Measurements from ENCODE around the gene MLN. TPM values are rescaled to one million over a fixed set of nuclear protein-coding genes. Genes with fewer than 3 reads are reported as not detected.

The MLN gene
- total RNA-seq, 1 donor from 2014 or later, result not detected

DNA sequence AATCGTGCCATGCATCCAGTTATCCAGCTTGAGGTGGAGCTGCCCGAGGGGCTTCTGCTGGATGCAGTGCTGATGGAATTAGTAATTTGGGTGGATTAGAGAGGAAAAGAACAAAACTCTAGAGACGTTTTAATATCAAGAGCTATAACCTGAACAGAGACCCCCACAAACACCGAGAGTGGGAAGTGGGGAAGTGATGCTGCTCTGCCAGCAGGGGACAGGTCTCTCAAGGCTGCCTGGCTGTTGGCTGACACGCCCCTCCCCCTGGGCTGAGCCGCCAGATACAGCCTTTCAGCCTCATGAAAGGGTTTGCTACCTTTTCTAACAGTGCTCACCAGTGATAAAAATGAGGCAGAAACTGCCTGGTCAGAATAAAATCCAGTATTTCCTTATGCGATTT lies 24.5 kb downstream of the MLN start:
- TF ChIP-seq, protein P1, sequence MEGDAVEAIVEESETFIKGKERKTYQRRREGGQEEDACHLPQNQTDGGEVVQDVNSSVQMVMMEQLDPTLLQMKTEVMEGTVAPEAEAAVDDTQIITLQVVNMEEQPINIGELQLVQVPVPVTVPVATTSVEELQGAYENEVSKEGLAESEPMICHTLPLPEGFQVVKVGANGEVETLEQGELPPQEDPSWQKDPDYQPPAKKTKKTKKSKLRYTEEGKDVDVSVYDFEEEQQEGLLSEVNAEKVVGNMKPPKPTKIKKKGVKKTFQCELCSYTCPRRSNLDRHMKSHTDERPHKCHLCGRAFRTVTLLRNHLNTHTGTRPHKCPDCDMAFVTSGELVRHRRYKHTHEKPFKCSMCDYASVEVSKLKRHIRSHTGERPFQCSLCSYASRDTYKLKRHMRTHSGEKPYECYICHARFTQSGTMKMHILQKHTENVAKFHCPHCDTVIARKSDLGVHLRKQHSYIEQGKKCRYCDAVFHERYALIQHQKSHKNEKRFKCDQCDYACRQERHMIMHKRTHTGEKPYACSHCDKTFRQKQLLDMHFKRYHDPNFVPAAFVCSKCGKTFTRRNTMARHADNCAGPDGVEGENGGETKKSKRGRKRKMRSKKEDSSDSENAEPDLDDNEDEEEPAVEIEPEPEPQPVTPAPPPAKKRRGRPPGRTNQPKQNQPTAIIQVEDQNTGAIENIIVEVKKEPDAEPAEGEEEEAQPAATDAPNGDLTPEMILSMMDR (IDR thresholded peaks at IDR 0.05; ENCODE audit: unreplicated experiment), result peak; percentile 43
- peaks cover 15% of the 10 kb centered on the region for H3K27me3 Mint-ChIP-seq (ENCODE audit: unreplicated experiment)
- H3K9me3 Mint-ChIP-seq (ENCODE audit: unreplicated experiment), result no peaks in the 10 kb centered on the region
- H3K4me3 Mint-ChIP-seq (ENCODE audit: unreplicated experiment), result peak overlapping the region; percentile 79
- H3K27ac Mint-ChIP-seq (ENCODE audit: unreplicated experiment), result peak overlapping the region; percentile 99
- H3K36me3 Mint-ChIP-seq (ENCODE audit: low read depth, unreplicated experiment), result peaks cover 55% of the 10 kb centered on the region
- DNase-seq (ENCODE audit: low spot score), result peak; percentile 56
- H3K4me1 Mint-ChIP-seq (ENCODE audit: unreplicated experiment), result peaks cover 60% of the 10 kb centered on the region

GRCh38 chr6:33778444-33779121 lies 25.2 kb downstream of the MLN start:
- no peak for DNase-seq (ENCODE audit: low spot score)
- Mint-ChIP-seq H3K27me3 (ENCODE audit: unreplicated experiment) (peaks cover 12% of the 10 kb centered on the region), H3K36me3 (ENCODE audit: low read depth, unreplicated experiment) (peaks cover 55% of the 10 kb centered on the region), H3K4me3 (ENCODE audit: unreplicated experiment) (no peak overlapping the region), H3K9me3 (ENCODE audit: unreplicated experiment) (no peaks in the 10 kb centered on the region), H3K4me1 (ENCODE audit: unreplicated experiment) (peaks cover 52% of the 10 kb centered on the region), H3K27ac (ENCODE audit: unreplicated experiment) (no peak overlapping the region)
- TF ChIP-seq, protein P1 (IDR thresholded peaks at IDR 0.05; ENCODE audit: unreplicated experiment), result no peak

DNA sequence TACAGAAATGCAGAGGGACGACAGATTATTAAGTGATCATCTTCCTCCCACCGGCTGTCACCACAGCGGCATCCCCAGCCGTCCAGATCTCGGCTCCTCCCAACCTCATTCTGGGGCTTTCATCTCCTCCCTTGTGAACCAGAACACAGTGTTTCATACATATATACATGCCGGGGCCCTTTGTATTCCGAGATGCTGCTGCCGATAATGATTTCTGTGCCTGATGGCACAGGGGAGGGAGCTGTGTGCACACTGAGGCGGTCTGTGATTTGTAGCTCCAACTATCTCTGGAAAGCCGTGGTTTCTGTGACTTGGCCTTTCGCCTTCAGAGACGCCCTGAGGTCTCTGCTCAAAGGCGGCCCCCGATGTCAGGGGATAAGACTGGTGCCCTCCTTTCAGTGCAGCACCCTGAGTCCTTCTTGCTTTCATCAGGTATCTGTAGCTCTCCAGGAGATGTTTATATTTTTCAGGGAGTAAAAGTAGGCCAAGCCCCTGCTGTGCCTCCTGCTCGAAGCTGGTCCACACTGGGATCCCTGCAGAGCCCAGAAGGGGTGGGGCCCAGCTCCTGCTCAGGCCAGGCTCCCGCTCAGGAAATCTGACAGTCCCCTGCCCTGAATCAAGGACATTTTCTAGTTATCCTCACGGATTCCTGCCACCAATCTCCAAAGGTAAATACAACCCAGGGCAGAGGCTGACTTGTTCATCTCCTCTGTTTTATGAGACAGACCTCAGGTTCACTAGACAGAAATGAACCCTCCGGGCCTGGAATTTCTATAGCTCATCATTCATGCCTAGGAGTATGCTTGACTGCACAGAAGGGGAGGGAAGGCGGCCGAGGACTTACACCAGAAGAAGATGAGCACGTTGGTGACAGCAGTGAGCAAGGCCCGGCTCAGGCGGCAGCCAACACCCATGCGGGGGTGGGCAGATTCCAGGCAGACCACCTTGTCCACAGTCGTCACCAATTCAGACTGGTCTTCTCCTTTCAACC lies 26.1 kb downstream of the MLN start:
- peaks cover 53% of the 10 kb centered on the region for H3K4me1 Mint-ChIP-seq (ENCODE audit: unreplicated experiment)
- H3K9me3 Mint-ChIP-seq (ENCODE audit: unreplicated experiment), result no peaks in the 10 kb centered on the region
- H3K4me3 Mint-ChIP-seq (ENCODE audit: unreplicated experiment), result peak overlapping the region; percentile 23
- H3K27ac Mint-ChIP-seq (ENCODE audit: unreplicated experiment), result peak overlapping the region; percentile 9
- no peak for DNase-seq (ENCODE audit: low spot score)
- H3K36me3 Mint-ChIP-seq (ENCODE audit: low read depth, unreplicated experiment), result peaks cover 59% of the 10 kb centered on the region
- peaks cover 12% of the 10 kb centered on the region for H3K27me3 Mint-ChIP-seq (ENCODE audit: unreplicated experiment)
- TF ChIP-seq, protein P1 (IDR thresholded peaks at IDR 0.05; ENCODE audit: unreplicated experiment), result no peak

- TF ChIP-seq, protein P1 (IDR thresholded peaks at IDR 0.05; ENCODE audit: unreplicated experiment), result no peak
- DNase-seq (ENCODE audit: low spot score), result no peak
- H3K4me1 Mint-ChIP-seq (ENCODE audit: unreplicated experiment), result peaks cover 51% of the 10 kb centered on the region
- H3K36me3 Mint-ChIP-seq (ENCODE audit: low read depth, unreplicated experiment), result peaks cover 59% of the 10 kb centered on the region
- peaks cover 11% of the 10 kb centered on the region for H3K27me3 Mint-ChIP-seq (ENCODE audit: unreplicated experiment)
- no peak overlapping the region for H3K4me3 Mint-ChIP-seq (ENCODE audit: unreplicated experiment)
- H3K27ac Mint-ChIP-seq (ENCODE audit: unreplicated experiment), result no peak overlapping the region
- no peaks in the 10 kb centered on the region for H3K9me3 Mint-ChIP-seq (ENCODE audit: unreplicated experiment)
These were observed 27.0 kb downstream of the MLN start for GRCh38 chr6:33776764-33777163.

All from endothelial cell (in vitro differentiated cells).